RWPE1 (cell line): ENCODE results near the gene THAP8.

Experiments
- CTCF ChIA-PET: fragments of 350-600 bp; sonication (Branson Sonifier 250); formaldehyde crosslinking; extraction: SDS; loops from one replicate; lab custom pipeline; 2021; lab: Yijun Ruan, JAX
- POLR2A ChIA-PET: fragments of 400-600 bp; formaldehyde crosslinking; extraction: SDS; loops from one replicate; lab custom pipeline; 2020; ENCODE audit warnings: antibody characterized with exemption; ENCODE audit not compliant: low non-redundant PET; lab: Yijun Ruan, JAX
- DNase-seq: peaks from one replicate; pipeline ENCODE4 v3.0.0; 2012; ENCODE audit warnings: low spot score
- H3K27ac ChIP-seq: fragments of 450-650 bp; 2 replicates; pipeline ENCODE4 v1.5.1; 2017
- TF ChIP-seq, protein P1 (sequence below): fragments of 450-650 bp; conservative IDR thresholded peaks from 2 replicates; pipeline ENCODE4 v1.5.1; 2017; ENCODE audit warnings: low read depth, mild to moderate bottlenecking

THAP8 gene, protein sequence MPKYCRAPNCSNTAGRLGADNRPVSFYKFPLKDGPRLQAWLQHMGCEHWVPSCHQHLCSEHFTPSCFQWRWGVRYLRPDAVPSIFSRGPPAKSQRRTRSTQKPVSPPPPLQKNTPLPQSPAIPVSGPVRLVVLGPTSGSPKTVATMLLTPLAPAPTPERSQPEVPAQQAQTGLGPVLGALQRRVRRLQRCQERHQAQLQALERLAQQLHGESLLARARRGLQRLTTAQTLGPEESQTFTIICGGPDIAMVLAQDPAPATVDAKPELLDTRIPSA

DNA sequence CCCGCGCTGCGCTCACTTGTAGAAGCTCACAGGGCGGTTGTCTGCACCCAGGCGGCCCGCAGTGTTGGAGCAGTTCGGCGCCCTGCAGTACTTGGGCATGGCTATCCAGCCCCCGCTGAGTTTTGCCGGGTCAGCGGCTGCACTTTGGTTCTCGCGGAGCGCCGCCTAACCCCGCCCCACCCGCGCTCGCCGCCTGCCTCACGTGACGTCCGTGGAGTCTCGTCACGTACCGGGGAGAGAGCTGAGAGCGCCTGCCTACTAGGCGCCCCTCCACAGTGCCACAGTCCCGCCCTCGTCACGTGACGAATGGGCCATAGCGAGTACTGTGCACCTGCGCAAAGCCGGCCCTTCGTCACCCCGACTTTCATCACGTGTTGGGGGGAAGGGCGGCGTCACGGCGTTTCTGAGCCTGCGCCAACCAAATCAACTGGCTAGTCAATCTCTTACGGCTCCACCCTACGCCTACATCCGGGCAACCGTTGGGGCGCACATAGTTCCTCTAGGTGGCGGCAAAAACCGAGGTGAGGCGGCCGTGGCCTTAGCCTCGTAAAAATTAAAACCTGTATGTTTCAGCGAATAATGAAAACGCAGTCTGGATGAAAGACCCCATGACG lies at the start of gene THAP8:
THAP8 (minus strand) TSS at position 167 of the 614 bp plus-strand sequence; CDS start at position 99, 68 bp downstream.
- ChIA-PET CTCF (no interaction called here), POLR2A (interaction anchor here (0.5 to 0.8 kb wide), 3 partner anchors 46 to 735 kb away, joined by 3 to 5 read pairs (median 3); partner anchors contain the start of gene SYNE4)
- TF ChIP-seq, protein P1, sequence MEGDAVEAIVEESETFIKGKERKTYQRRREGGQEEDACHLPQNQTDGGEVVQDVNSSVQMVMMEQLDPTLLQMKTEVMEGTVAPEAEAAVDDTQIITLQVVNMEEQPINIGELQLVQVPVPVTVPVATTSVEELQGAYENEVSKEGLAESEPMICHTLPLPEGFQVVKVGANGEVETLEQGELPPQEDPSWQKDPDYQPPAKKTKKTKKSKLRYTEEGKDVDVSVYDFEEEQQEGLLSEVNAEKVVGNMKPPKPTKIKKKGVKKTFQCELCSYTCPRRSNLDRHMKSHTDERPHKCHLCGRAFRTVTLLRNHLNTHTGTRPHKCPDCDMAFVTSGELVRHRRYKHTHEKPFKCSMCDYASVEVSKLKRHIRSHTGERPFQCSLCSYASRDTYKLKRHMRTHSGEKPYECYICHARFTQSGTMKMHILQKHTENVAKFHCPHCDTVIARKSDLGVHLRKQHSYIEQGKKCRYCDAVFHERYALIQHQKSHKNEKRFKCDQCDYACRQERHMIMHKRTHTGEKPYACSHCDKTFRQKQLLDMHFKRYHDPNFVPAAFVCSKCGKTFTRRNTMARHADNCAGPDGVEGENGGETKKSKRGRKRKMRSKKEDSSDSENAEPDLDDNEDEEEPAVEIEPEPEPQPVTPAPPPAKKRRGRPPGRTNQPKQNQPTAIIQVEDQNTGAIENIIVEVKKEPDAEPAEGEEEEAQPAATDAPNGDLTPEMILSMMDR: peak; percentile 37
- peak; percentile 99 for DNase-seq
- peak within 1 kb of the TSS; percentile 99 for H3K27ac ChIP-seq

DNA sequence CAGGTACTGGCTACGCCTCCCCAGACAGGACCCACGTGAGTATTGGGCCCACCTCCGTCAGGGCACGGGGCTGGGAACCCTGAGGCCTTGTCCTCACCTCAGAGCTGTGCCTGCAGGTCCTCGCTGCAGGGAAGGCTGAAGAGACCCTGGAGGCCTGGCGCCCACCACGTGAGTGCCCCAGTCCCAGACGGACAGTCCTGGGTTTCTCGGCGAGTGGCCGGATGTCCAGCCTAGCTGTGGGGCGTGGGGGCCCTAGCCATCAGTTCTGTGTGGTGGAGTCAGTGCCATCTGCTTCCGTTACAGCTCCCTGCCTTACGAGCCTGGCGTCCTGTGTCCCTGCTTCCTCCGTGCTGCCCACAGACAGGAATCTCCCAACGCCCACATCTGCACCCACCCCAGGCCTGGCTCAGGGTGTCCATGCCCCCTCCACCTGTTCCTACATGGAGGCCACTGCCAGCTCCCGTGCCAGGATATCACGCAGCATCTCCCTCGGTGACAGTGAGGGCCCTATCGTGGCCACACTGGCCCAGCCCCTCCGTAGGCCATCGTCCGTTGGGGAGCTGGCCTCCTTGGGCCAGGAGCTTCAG lies 49.0 kb upstream of the THAP8 start:
- TF ChIP-seq, protein P1: no peak
- CTCF ChIA-PET: interaction anchor here (0.8 kb wide), 1 partner anchor 11 kb away, joined by 4 read pairs; no protein-coding TSS in a partner anchor
- POLR2A ChIA-PET: no interaction called here
- DNase-seq: no peak
- H3K27ac ChIP-seq: no peak overlapping the region; the same call in 1 of the 2 replicates

DNA sequence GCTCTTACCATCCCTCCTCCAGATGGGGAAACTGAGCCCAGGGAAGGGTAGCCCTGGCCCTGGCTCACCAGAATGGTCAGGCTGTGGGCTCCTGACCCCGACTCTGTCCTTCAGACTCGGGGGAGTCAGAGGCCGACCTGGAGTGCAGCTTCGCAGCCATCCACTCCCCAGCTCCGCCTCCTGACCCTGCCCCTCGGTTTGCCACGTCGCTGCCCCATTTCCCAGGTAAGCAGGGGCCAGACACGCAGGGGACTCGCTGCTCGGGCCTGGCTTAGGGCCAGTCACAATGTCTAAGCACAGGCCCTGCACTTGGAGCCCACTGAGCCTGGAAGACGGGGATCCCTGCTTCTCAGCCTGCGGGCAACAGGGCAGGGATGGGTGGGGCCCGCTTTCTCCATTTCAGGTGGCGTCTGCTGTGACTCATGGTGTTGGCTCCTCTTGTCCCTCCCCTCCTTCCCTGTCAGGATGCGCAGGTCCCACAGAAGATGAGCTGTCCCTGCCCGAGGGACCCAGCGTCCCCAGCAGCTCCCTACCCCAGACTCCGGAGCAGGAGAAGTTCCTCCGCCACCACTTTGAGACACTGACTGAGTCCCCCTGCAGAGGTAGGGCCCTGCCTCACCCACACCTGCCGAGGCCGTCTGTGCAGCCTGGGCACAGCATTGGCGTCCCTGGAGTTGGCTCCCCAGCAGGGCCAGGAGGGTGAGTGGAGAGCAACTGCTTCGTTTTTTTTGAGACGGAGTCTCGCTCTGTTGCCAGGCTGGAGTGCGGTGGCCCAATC lies 47.7 kb upstream of the THAP8 start:
- ChIA-PET CTCF (no interaction called here), POLR2A (interaction anchor here (0.6 kb wide), 1 partner anchor 27 kb away, joined by 3 read pairs; no protein-coding TSS in a partner anchor)
- TF ChIP-seq, protein P1: no peak
- peak overlapping the region; percentile 32 for H3K27ac ChIP-seq
- peak; percentile 50 for DNase-seq

DNA sequence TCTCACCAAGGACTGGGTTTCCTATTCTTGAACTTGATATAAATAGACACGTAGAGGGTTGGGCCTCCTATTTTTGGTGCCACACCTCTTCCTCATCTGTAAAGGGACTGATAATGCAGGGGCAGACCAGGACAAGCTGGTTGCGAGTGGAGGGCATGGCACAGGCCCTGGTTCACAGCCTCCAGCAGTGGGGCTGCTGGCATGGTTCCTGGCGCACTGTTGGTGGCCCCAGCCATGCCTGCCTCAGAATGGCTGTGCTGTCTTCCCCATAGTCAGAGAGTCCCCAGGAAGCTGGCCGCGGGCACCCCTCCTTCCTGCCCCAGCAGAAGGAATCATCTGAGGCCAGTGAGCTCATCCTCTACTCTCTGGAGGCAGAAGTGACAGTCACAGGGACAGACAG lies 46.4 kb upstream of the THAP8 start:
- TF ChIP-seq, protein P1: no peak
- H3K27ac ChIP-seq: peak overlapping the region; percentile 32; the same call in 1 of the 2 replicates
- POLR2A ChIA-PET: no interaction called here
- DNase-seq: no peak
- CTCF ChIA-PET: interaction anchor here (1.1 kb wide), 1 partner anchor 14 kb away, joined by 3 read pairs; no protein-coding TSS in a partner anchor

DNA sequence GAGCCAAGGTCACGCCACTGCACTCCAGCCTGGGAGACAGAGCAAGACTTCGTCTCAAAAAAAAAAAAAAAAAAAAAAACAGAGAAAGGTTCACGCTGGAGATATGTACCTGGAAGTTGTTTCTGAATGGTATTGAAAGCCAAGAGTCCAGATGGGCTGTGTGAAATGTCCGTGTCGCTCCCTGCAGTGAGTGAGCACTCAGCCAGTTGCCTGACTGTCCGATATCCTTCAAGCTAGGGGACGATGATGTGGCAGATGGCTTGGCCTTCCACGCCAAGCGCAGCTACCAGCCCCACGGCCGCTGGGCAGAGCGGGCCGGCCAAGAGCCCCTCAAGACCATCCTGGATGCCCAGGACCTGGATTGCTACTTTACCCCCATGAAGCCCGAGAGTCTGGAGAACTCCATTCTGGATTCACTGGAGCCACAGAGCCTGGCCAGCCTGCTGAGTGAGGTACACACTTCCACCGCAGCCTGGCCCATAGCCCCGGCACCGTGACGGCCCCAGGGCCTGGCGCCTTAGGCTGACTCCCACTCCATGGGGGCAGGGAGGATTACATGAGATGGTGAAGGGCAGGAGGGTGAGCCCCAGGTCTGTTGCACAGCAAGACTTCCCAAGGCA lies 45.2 kb upstream of the THAP8 start:
- no peak for DNase-seq
- POLR2A ChIA-PET: no interaction called here
- H3K27ac ChIP-seq: 0 out of 2 replicates have a peak overlapping the region, but pooled peaks have one; percentile 6
- CTCF ChIA-PET: interaction anchor here (0.6 kb wide), 1 partner anchor 20 kb away, joined by 4 read pairs; no protein-coding TSS in a partner anchor
- TF ChIP-seq, protein P1: no peak
